GF-D8 (cell line): ENCODE results near the gene GLIS1.

Source experiments
- DNase-seq: peaks from one replicate; lab custom pipeline; 2025; lab: John Stamatoyannopoulos, UW

The GLIS1 gene

DNA sequence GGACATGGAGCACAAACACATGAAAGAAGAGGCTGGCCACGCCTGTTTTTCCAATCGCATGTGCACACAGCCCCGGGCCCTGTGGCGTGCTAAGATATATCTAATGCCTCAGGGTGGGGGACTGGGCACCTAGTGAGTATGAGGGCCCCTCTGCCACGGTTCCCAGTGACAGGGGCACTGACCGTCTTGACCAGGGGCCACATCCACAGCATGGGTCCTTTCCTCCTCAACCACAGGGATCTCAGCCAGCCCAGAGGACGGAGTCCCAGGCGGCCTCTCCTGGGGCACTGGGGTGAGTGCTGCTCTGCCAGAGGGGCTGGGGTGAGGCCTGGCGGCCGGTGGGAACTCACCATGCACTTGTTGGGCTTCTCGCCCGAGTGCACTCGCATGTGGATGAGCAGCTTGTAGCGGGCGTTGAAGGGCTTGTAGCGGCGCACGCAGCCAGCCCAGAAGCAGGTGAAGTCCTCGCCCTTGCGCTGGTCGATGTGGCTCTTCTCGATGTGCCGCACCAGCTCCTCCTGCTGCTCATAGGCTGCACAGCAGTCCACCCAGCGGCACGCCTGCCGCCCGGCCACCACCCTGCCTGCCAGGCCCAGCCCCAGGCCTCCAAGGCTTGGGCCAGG lies 145.1 kb downstream of the GLIS1 start:
- no peak for DNase-seq

- DNase-seq, result no peak
These were observed 145.8 kb downstream of the GLIS1 start for GRCh38 chr1:53592985-53593757.

- no peak for DNase-seq
These were observed 146.4 kb downstream of the GLIS1 start for GRCh38 chr1:53592521-53592982.

- no peak for DNase-seq
These were observed 147.0 kb downstream of the GLIS1 start for GRCh38 chr1:53591924-53592323.

DNA sequence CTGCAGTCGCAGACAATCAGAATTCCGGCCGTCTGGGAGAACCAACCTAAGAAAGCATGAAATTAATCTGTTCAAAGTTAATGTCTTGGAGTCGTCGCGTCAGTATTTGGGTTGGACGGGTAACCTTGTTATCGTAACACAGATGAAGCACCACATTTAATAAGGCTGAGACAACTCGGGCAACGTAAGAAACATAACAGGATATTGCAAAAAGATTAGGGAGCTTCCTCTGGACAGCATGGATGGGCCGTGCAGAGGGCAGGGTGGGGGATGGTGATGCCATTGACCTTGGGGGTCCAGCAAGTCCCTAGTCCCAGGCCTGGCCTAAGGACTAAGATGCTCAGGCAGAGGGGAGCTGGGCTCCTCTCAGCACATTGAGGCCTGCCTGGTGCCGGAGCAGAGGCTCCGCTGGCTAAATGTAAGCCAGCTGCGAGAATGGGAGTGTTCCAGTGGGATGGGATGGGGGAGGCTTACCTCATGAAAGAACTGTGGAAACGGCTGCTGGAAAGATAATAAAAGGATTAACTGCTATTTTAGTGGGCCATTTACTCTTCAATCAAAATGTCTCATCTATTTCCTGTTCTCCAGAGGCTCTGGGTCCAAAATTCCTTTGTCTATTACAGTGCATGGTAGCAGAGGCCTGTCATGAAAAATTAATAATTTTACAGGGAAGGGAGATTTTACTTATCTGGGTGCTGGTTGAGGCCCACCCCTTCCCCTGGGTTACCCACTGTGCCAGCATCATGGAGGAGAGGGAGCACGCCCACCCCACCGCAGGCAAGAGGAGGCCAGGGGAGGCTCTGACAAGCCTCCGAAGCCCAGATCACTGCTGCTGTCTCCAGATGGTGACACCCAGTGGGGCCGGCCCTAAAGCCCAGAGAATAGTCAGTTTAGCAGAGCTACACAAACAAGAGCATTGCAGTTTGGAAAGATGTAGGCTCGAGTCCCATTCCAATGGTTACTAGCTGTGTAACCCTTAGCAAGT lies 148.1 kb downstream of the GLIS1 start:
- DNase-seq, result no peak

DNA sequence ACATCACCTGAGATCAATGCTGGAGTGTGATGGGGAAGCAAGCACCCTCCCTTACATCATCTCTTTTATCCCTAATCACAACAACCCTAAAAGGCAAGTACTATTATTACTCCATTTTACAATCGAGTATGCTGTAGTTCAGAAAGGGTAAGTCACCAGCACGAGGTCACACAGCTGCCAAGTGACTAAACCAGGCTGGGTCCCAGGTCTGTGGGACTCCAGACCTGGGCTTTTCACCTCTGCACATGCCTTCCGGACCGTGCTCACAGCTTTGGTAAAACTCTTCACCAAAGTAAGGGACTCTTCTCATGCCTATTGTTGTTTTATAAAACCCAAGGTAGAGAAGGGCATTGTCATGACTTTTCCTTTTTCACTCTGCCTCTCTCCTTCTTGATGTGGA lies 148.9 kb downstream of the GLIS1 start:
- no peak for DNase-seq

- no peak for DNase-seq
These were observed 149.7 kb downstream of the GLIS1 start for GRCh38 chr1:53589043-53589887.

DNA sequence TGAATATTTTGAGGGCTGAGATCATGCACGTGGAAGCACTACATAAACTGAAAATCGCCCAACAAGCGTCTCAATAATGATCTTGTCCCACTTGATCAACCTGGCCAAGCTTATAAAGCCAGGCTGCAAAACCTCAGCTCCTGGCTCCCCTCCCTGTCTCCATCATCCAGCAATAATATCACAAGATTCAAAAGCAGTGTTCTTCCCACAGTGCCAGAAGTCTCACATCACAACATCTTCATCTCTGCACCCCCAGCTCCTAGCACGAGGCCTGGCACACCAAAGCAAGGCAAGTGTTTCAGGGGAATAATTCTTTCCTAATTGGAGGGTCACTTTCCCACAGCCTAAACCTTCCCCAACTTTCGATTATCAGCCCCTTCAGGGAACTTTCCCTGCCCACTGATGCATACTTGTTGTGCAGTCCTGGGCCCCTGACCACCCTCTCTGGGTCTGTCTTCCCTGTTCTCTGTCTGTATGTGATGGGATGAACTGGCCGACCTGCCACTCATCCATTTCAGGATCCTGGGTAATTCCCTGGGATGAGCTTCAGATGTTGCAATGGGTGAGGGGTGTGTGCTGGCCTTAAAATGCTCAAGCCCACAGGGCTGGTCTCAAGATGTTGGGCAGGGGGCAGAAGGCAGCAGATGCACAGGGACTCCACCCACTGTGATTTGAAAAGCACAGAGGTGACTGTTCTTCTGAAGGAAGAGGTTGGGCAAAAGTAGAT lies 150.7 kb downstream of the GLIS1 start:
- DNase-seq, result no peak

GRCh38 chr1:53587252-53587988 lies 151.5 kb downstream of the GLIS1 start:
- DNase-seq, result no peak

- DNase-seq, result no peak
These were observed 152.2 kb downstream of the GLIS1 start for GRCh38 chr1:53586765-53587164.

- no peak for DNase-seq
These were observed 153.4 kb downstream of the GLIS1 start for GRCh38 chr1:53585565-53585964.

GRCh38 chr1:53585129-53585528 lies 153.8 kb downstream of the GLIS1 start:
- no peak for DNase-seq

GRCh38 chr1:53584777-53585107 lies 154.2 kb downstream of the GLIS1 start:
- DNase-seq, result no peak

DNA sequence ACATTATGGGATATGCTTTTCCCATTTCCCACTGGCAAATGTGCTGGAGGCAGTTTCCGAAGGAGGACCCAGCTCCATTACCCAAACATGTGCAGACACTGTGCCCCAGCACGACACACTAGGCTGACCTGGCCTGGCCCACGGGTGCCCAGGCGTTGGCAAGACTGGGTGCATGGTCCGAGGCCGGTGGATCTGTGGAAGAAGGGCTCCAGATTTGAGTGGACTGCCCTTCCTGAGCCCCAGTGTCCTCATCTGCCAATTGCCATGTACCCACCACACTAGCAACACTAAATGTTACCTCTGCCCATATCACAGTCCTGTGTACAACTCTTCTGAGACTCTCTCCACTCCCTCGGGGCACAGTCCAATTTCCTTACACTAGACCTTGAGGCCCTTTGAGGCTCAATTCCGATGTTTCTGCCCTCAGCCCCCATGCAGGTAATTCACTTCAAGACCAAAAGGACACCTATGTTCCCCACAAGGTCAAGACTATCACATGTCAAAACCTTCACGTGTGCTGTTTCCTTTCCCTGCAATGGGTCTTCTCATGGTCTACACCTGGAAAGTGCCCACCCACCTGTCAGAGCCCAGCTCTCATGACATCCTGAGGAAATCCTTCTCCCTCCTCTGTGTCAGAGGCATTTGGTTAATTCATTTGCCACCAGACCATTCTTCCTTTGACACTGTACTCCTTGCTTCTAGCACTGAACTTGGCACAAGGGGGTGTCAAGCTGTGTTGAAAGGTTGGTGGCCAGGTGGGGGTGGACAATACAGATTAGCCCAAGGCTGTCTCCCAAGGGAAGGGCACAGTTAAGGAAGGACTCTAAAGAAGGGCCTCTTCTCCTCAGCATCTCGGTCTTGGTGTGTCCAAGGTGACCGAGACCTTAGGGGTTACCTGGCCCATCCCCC lies 154.8 kb downstream of the GLIS1 start:
- DNase-seq, result no peak

- no peak for DNase-seq
These were observed 155.7 kb downstream of the GLIS1 start for GRCh38 chr1:53583021-53583867.

DNA sequence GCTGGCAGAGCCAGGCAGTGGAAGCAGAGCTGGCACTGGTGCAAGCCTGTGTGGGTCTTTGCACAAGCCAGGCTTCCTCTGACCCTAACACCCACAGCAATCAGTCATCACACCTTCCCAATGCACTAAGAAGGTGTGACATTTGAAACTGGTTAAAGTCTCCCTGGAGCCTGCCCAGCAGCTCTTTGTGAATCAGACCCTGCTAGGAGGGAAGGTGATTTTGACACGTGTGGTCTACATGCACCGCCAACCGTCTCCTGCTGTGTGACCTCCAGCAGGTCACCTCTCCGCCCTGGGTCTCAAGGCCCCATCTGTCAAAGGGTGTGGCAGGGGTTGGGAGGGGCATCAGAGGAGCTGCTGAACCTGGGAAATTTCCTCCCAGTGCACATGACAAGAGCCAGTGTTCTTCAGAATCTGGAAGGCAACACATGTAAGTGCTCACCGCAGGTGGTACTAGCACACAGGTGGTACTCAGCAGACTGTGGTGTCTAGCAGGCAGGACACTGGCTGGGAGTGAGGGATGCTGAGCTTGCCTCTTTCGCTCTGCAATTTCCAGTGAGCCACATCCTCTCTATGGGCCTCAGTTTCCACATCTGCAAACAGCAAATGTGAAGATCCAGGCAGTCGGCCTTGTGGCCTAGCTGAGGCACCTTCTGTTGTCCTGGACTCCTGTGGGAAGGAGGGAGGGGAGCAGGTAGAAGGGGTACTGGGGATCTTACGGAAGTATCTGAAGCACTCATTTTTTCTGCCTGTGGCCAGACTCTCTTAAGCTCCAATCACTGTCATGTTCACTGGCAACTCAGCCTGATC lies 156.5 kb downstream of the GLIS1 start:
- DNase-seq, result no peak

DNA sequence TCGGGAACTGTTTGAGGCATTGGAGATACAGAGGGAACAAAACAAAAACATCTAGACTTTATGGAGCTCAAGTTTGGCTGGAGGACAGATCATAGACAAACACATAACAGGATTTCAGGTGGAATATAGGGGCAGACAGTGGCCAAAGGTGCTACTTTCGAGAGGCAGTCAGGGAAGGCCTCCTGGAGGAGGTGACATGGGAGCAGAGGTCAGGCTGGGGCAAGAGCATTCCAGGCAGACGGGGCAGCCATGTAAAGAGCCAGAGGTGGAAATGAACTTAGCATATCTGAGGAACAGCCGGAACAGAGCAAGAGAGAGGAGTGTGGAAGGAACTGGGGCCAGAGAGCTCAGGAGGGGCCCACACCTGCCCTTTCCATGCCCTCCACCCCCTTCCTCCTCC lies 157.5 kb downstream of the GLIS1 start:
- no peak for DNase-seq
